ENCODE results near the gene JADE3. TPM values are rescaled to one million over a fixed set of nuclear protein-coding genes. Genes with fewer than 3 reads are reported as not detected.
"Not testable (repeated sequence)": the region's sequence is repeated elsewhere in the genome, so short reads cannot be mapped to it uniquely, and the experiment has no call there.

JADE3 gene
- polyA plus RNA-seq, 1 donor = 9.3 TPM

- Histone ChIP-seq H3K4me1 (ENCODE audit: control insufficient read depth, insufficient read depth, low read length) (peaks cover 9% of the 10 kb centered on the region), H3K4me3 (ENCODE audit: low read length) (no peak overlapping the region), H3K27me3 (ENCODE audit: control insufficient read depth, insufficient read depth, low read length) (no peaks in the 10 kb centered on the region), H3K9me3 (ENCODE audit: control insufficient read depth, low read depth, low read length) (no peaks in the 10 kb centered on the region), H3K27ac (ENCODE audit: low read length) (no peak overlapping the region), H3K36me3 (ENCODE audit: control insufficient read depth, insufficient read depth, low read length) (no peaks in the 10 kb centered on the region)
- WGBS (ENCODE audit: insufficient coverage, low lambda C conversion rate) = no CpG with 5 or more reads among the region's 3 CpGs
- DNase-seq = no peak
These were observed 47.9 kb downstream of the JADE3 start for GRCh38 chrX:46959985-46960700.

- peaks cover 9% of the 10 kb centered on the region for H3K4me1 ChIP-seq (ENCODE audit: control insufficient read depth, insufficient read depth, low read length)
- H3K36me3 ChIP-seq (ENCODE audit: control insufficient read depth, insufficient read depth, low read length) = no peaks in the 10 kb centered on the region
- WGBS (ENCODE audit: insufficient coverage, low lambda C conversion rate) = no CpG with 5 or more reads among the region's 3 CpGs
- no peaks in the 10 kb centered on the region for H3K27me3 ChIP-seq (ENCODE audit: control insufficient read depth, insufficient read depth, low read length)
- no peak for DNase-seq
- H3K9me3 ChIP-seq (ENCODE audit: control insufficient read depth, low read depth, low read length) = no peaks in the 10 kb centered on the region
- no peak overlapping the region for H3K27ac ChIP-seq (ENCODE audit: low read length)
- H3K4me3 ChIP-seq (ENCODE audit: low read length) = no peak overlapping the region
These were observed 48.9 kb downstream of the JADE3 start for GRCh38 chrX:46961097-46961496.

GRCh38 chrX:46961574-46962283 lies 49.5 kb downstream of the JADE3 start:
- DNase-seq = no peak

GRCh38 chrX:46965125-46965758 lies 53.0 kb downstream of the JADE3 start:
- H3K4me1 ChIP-seq (ENCODE audit: control insufficient read depth, insufficient read depth, low read length) = peaks cover 13% of the 10 kb centered on the region
- H3K9me3 ChIP-seq (ENCODE audit: control insufficient read depth, low read depth, low read length) = no peaks in the 10 kb centered on the region
- H3K27me3 ChIP-seq (ENCODE audit: control insufficient read depth, insufficient read depth, low read length) = no peaks in the 10 kb centered on the region
- peak overlapping the region; percentile 29 for H3K27ac ChIP-seq (ENCODE audit: low read length)
- no peaks in the 10 kb centered on the region for H3K36me3 ChIP-seq (ENCODE audit: control insufficient read depth, insufficient read depth, low read length)
- no CpG with 5 or more reads among the region's 1 CpG for WGBS (ENCODE audit: insufficient coverage, low lambda C conversion rate)
- H3K4me3 ChIP-seq (ENCODE audit: low read length) = no peak overlapping the region
- no peak for DNase-seq

More at GRCh38 chrX:46961574-46962283, 49.5 kb downstream of the JADE3 start:
- Histone ChIP-seq H3K36me3 (ENCODE audit: control insufficient read depth, insufficient read depth, low read length) (no peaks in the 10 kb centered on the region), H3K9me3 (ENCODE audit: control insufficient read depth, low read depth, low read length) (no peaks in the 10 kb centered on the region), H3K4me3 (ENCODE audit: low read length) (no peak overlapping the region), H3K27ac (ENCODE audit: low read length) (no peak overlapping the region), H3K27me3 (ENCODE audit: control insufficient read depth, insufficient read depth, low read length) (no peaks in the 10 kb centered on the region), H3K4me1 (ENCODE audit: control insufficient read depth, insufficient read depth, low read length) (peaks cover 9% of the 10 kb centered on the region)
- WGBS (ENCODE audit: insufficient coverage, low lambda C conversion rate) = no CpG with 5 or more reads among the region's 7 CpGs

GRCh38 chrX:46967547-46967946 lies 55.3 kb downstream of the JADE3 start:
- no peak overlapping the region for H3K4me3 ChIP-seq (ENCODE audit: low read length)
- H3K36me3 ChIP-seq (ENCODE audit: control insufficient read depth, insufficient read depth, low read length) = no peaks in the 10 kb centered on the region
- H3K4me1 ChIP-seq (ENCODE audit: control insufficient read depth, insufficient read depth, low read length) = peaks cover 13% of the 10 kb centered on the region
- H3K27me3 ChIP-seq (ENCODE audit: control insufficient read depth, insufficient read depth, low read length) = no peaks in the 10 kb centered on the region
- no CpG with 5 or more reads among the region's 4 CpGs for WGBS (ENCODE audit: insufficient coverage, low lambda C conversion rate)
- no peaks in the 10 kb centered on the region for H3K9me3 ChIP-seq (ENCODE audit: control insufficient read depth, low read depth, low read length)
- DNase-seq = no peak
- H3K27ac ChIP-seq (ENCODE audit: low read length) = peak overlapping the region; percentile 43

- H3K27me3 ChIP-seq (ENCODE audit: control insufficient read depth, insufficient read depth, low read length); DNase-seq: not testable (repeated sequence)
- no CpG with 5 or more reads among the region's 4 CpGs for whole genome bisulfite sequencing (ENCODE audit: insufficient coverage, low lambda C conversion rate)
These were observed 64.8 kb downstream of the JADE3 start for GRCh38 chrX:46977046-46977445.

GRCh38 chrX:46978341-46979291 lies 66.4 kb downstream of the JADE3 start:
- Histone ChIP-seq H3K4me3 (ENCODE audit: low read length) (no peak overlapping the region), H3K9me3 (ENCODE audit: control insufficient read depth, low read depth, low read length) (no peaks in the 10 kb centered on the region), H3K36me3 (ENCODE audit: control insufficient read depth, insufficient read depth, low read length) (no peaks in the 10 kb centered on the region), H3K4me1 (ENCODE audit: control insufficient read depth, insufficient read depth, low read length) (no peaks in the 10 kb centered on the region), H3K27me3 (ENCODE audit: control insufficient read depth, insufficient read depth, low read length) (no peaks in the 10 kb centered on the region), H3K27ac (ENCODE audit: low read length) (no peak overlapping the region)
- WGBS (ENCODE audit: insufficient coverage, low lambda C conversion rate) = no CpG with 5 or more reads among the region's 8 CpGs
- DNase-seq = peak; percentile 31 to 34

More at GRCh38 chrX:46977046-46977445, 64.8 kb downstream of the JADE3 start:
- H3K4me1 ChIP-seq (ENCODE audit: control insufficient read depth, insufficient read depth, low read length); H3K4me3 ChIP-seq (ENCODE audit: low read length); H3K9me3 ChIP-seq (ENCODE audit: control insufficient read depth, low read depth, low read length); H3K27ac ChIP-seq (ENCODE audit: low read length); H3K36me3 ChIP-seq (ENCODE audit: control insufficient read depth, insufficient read depth, low read length): not testable (repeated sequence)

- WGBS (ENCODE audit: insufficient coverage, low lambda C conversion rate) = no CpG with 5 or more reads among the region's 3 CpGs
- H3K4me1 ChIP-seq (ENCODE audit: control insufficient read depth, insufficient read depth, low read length) = no peaks in the 10 kb centered on the region
- DNase-seq = no peak
- peaks cover 13% of the 10 kb centered on the region for H3K36me3 ChIP-seq (ENCODE audit: control insufficient read depth, insufficient read depth, low read length)
- no peak overlapping the region for H3K4me3 ChIP-seq (ENCODE audit: low read length)
- H3K27me3 ChIP-seq (ENCODE audit: control insufficient read depth, insufficient read depth, low read length) = no peaks in the 10 kb centered on the region
- H3K9me3 ChIP-seq (ENCODE audit: control insufficient read depth, low read depth, low read length) = no peaks in the 10 kb centered on the region
- no peak overlapping the region for H3K27ac ChIP-seq (ENCODE audit: low read length)
These were observed 72.5 kb downstream of the JADE3 start for GRCh38 chrX:46984705-46985104.

GRCh38 chrX:46989548-46989947 lies 77.3 kb downstream of the JADE3 start:
- Histone ChIP-seq H3K36me3 (ENCODE audit: control insufficient read depth, insufficient read depth, low read length) (peaks cover 16% of the 10 kb centered on the region), H3K27ac (ENCODE audit: low read length) (no peak overlapping the region), H3K4me1 (ENCODE audit: control insufficient read depth, insufficient read depth, low read length) (no peaks in the 10 kb centered on the region), H3K27me3 (ENCODE audit: control insufficient read depth, insufficient read depth, low read length) (no peaks in the 10 kb centered on the region), H3K9me3 (ENCODE audit: control insufficient read depth, low read depth, low read length) (no peaks in the 10 kb centered on the region), H3K4me3 (ENCODE audit: low read length) (no peak overlapping the region)
- no peak for DNase-seq

GRCh38 chrX:46991664-46992063 lies 79.4 kb downstream of the JADE3 start:
- DNase-seq = no peak
- Histone ChIP-seq H3K4me1 (ENCODE audit: control insufficient read depth, insufficient read depth, low read length) (no peaks in the 10 kb centered on the region), H3K36me3 (ENCODE audit: control insufficient read depth, insufficient read depth, low read length) (peaks cover 8% of the 10 kb centered on the region), H3K4me3 (ENCODE audit: low read length) (no peak overlapping the region), H3K9me3 (ENCODE audit: control insufficient read depth, low read depth, low read length) (no peaks in the 10 kb centered on the region), H3K27ac (ENCODE audit: low read length) (no peak overlapping the region), H3K27me3 (ENCODE audit: control insufficient read depth, insufficient read depth, low read length) (no peaks in the 10 kb centered on the region)
- WGBS (ENCODE audit: insufficient coverage, low lambda C conversion rate) = no CpG with 5 or more reads among the region's 2 CpGs
